Activated T-helper 1 cell treated with anti-CD3 and anti-CD28 coated beads, Interleukin-12 subunit alpha, Interleukin-12 subunit beta, Interleukin-2, Interleukin-4 antibody, amounts not matched to agents 30 ng/mL and 10 ng/mL and 1 ng/mL, durations not matched to agents 14 hours and 24 hours and 36 hours (primary cell): ENCODE data around the gene DMAC2. TPM values are rescaled to one million over a fixed set of nuclear protein-coding genes. Genes with fewer than 3 reads are reported as not detected.
"Not testable (repeated sequence)": the region's sequence is repeated elsewhere in the genome, so short reads cannot be mapped to it uniquely, and the experiment has no call there.

Source experiments
- DNase-seq: peaks from one replicate; pipeline ENCODE4 v3.0.0; 2021; ENCODE audit warnings: low spot score
- H3K27ac Mint-ChIP-seq: one replicate; pipeline ENCODE4 v1.8.0; 2021; ENCODE audit warnings: mild to moderate bottlenecking, mixed read lengths
- H3K27me3 Mint-ChIP-seq: one replicate; pipeline ENCODE4 v1.8.0; 2022; ENCODE audit warnings: mild to moderate bottlenecking, moderate library complexity, mixed read lengths; ENCODE audit not compliant: insufficient read depth
- H3K36me3 Mint-ChIP-seq: one replicate; pipeline ENCODE4 v1.8.0; 2021; ENCODE audit warnings: low read depth, mixed read lengths
- H3K4me1 Mint-ChIP-seq: one replicate; pipeline ENCODE4 v1.8.0; 2021; ENCODE audit warnings: low read depth, mixed read lengths
- H3K4me3 Mint-ChIP-seq: one replicate; pipeline ENCODE4 v1.8.0; 2021; ENCODE audit warnings: mild to moderate bottlenecking, moderate library complexity, mixed read lengths
- H3K9me3 Mint-ChIP-seq: one replicate; pipeline ENCODE4 v1.8.0; 2021; ENCODE audit warnings: mixed read lengths
- intact Hi-C: fragments of 100-400 bp; cut with micrococcal nuclease; formaldehyde crosslinking; loops from one replicate; pipeline ENCODE4 v1.15.1; 2024
- total RNA-seq: library from RNA; stranded (reverse); gene quantifications from 2 replicates; pipeline ENCODE4 v1.2.3, GENCODE V29; 2022

Gene DMAC2
- 56.7 and 57.3 TPM in 2 replicates for total RNA-seq

DNA sequence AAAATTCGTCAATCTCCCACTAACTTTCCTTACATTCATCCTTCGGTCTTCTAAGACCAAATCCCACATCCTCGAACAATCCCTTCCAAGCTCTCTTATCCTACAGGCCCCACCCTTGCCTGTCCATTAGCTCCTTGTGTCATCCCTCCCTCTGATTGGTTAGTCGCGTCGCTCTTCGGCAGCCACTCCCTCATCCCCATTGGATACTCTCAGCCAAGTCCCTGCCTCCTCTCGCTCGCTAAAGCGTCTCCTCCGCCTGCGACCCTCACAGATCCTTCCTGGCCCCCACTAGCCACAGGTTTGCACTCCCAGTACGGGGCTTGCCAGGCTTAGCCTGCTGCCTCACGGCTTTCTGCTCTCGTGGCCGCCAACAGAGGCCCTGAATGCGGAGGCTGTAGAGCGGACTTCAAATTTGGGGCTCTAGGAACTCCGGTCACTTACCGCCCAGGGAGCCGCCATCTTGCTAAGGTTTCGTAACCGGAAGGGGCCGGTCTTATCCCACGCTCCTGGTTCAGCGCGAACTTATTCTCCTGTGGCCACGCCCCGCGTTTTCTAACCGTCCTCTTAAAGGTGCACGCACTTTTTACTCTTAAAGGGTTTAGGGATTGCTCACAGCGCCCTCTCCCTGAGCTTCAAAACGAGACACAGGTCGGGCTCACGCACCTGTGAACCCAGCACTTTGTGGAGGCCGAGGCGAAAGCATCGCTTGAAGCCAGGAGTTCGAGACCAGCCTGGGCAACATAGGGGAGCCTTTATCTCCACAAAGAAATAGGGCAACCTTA is at the start of gene DMAC2:
Gene DMAC2 (minus strand): TSS at position 472 of the 782 bp plus-strand sequence. CDS start 13 bp downstream, at position 459.
- Mint-ChIP-seq H3K4me3 (no peak within 1 kb of the TSS), H3K27me3 (peaks cover 5% of the 10 kb centered on the region), H3K4me1 (peaks cover 5% of the 10 kb centered on the region), H3K27ac (no peak within 1 kb of the TSS), H3K9me3 (no peaks in the 10 kb centered on the region), H3K36me3 (peaks cover 4% of the 10 kb centered on the region)
- DNase-seq: peak; percentile 93
- intact Hi-C loops: loop anchor here (1.0 to 10.0 kb wide), 9 partner anchors 10 to 688 kb away; partner anchors contain the start of genes B9D2, BCKDHA, EXOSC5 and SNRPA

DNA sequence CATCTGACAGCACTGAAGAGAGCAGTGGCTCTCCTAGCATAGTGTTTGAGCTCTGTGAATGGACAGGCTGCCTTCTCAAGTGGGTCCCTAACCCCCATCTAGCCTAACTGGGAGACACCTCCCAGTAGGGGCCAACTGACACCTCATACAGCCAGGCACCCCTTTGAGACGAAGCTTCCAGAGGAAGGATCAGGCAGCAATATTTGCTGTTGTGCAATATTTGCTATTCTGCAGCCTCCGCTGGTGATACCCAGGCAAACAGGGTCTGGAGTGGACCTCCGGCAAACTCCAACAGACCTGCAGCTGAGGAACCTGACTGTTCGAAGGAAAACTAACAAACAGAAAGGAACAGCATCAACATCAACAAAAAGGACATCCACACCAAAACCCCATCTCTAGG is 47.2 kb upstream of the DMAC2 start:
- H3K4me1 Mint-ChIP-seq, DNase-seq, intact Hi-C loops, H3K27ac Mint-ChIP-seq, H3K36me3 Mint-ChIP-seq, H3K4me3 Mint-ChIP-seq, H3K9me3 Mint-ChIP-seq: not testable (repeated sequence)
- peaks cover 23% of the 10 kb centered on the region for H3K27me3 Mint-ChIP-seq

DNA sequence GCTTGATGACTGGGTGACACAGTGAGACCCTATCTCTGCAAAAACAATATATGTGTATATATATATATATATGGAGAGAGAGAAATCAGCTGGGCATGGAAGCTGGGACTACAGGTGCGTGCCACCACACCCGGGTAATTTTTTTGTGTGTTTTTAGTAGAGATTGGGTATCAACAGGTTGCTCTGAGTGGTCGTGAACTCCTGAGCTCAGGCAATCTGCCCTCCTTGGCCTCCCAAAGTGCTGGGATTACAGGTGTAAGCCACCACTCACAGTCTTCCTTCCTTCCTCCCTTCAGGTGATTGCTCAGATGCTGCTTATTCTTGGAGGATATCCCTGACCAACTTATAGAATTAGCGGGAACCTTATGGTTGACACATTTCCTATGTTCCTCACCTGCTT is 45.1 kb upstream of the DMAC2 start:
- DNase-seq: no peak
- peaks cover 28% of the 10 kb centered on the region for H3K27me3 Mint-ChIP-seq
- H3K36me3 Mint-ChIP-seq: peaks cover 2% of the 10 kb centered on the region
- intact Hi-C loops: no loop called here
- H3K4me1 Mint-ChIP-seq: no peaks in the 10 kb centered on the region
- H3K4me3 Mint-ChIP-seq: no peak overlapping the region
- H3K9me3 Mint-ChIP-seq: peaks cover 4% of the 10 kb centered on the region
- H3K27ac Mint-ChIP-seq: no peak overlapping the region

DNA sequence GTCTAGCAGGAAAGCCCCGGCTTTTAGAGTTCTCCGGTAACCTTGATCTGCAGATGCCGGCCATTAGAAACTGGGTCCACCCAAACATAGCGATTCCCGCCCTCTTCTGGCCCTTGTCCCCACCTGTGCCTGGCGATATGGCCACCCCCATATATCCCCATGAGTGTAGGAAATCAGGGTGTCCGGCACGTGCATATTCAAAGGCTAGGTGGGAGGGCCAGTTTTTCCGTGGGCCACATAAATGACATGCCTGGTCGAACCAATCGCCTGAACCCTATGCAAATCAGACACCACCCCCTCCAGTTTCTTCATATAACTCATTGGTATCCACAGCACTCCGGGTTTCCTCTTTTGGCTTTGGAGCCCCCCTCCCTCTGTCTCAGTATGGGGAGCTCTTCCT is 40.6 kb upstream of the DMAC2 start:
- H3K27me3 Mint-ChIP-seq: peaks cover 30% of the 10 kb centered on the region
- intact Hi-C loops: no loop called here
- H3K4me1 Mint-ChIP-seq: no peaks in the 10 kb centered on the region
- no peaks in the 10 kb centered on the region for H3K9me3 Mint-ChIP-seq
- no peak for DNase-seq
- H3K36me3 Mint-ChIP-seq: no peaks in the 10 kb centered on the region
- H3K4me3 Mint-ChIP-seq: no peak overlapping the region
- H3K27ac Mint-ChIP-seq: no peak overlapping the region

DNA sequence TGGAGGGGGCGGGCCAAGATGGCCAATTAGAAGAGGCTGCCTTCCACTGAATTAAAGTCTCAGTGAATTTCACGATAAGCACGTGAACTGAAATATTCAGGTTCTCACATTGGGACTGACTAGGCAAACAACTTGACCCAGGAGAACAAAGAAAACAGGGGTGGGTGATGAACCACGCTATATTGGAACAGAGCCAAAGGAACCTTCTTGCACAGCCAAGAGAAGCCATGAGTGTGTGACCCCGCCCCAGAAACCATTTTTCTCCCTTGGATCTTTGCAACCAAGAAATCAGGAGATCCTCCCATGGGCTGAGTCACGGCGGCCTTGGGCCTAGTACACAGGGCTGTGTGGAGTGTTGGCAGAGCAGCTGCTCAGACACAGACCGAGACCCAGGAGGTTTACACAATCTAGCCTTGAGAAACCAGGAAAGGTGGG is 40.1 kb upstream of the DMAC2 start:
- peaks cover 26% of the 10 kb centered on the region for H3K27me3 Mint-ChIP-seq

DNA sequence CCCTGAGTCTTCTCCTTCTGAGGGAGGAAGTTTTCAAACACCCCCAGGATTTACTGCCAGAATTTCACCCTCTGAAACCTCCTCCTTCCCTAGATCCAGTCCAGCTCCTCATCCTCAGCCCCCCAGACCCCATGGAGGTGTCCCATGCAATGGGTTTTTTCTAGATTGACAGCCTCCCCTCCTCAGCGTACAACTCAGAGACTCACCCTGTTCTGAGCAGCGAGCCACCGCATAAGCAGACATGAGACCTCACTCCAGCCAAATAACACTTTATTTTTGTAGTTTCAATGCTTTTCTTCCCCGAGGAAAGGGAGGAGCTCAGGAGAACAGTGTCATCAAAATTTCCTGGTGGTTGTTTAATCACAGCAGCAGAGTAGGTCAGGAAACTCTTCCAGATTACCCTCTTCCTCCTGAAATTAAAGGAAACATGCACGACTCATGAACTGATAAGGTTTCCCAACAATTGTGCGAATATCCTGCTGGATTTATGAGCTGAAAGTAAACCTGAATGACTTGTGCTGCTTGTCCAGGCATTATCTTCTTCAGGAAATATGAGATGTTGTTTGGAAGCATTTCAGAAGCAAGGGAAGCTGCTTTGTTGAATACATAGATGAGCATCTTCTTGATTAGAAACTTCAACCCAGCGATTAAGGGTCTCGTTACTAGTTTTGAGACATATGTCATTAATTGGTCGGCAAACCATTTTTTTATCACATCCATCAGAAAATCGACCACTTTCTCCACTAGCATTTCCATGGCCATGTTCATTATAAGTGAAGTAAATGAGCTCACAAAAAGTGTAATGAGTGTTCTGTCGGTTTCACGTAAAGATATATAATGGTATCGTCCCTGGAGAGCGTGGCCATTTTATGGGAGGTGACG is 39.4 kb upstream of the DMAC2 start:
- DNase-seq: no peak
- Mint-ChIP-seq H3K4me1 (no peaks in the 10 kb centered on the region), H3K27me3 (peaks cover 26% of the 10 kb centered on the region), H3K4me3 (no peak overlapping the region), H3K9me3 (no peaks in the 10 kb centered on the region), H3K36me3 (no peaks in the 10 kb centered on the region), H3K27ac (no peak overlapping the region)
- intact Hi-C loops: no loop called here

More for the DNA sequence above, 40.1 kb upstream of the DMAC2 start:
- intact Hi-C loops: no loop called here
- Mint-ChIP-seq H3K4me1 (no peaks in the 10 kb centered on the region), H3K27ac (no peak overlapping the region), H3K36me3 (no peaks in the 10 kb centered on the region), H3K9me3 (no peaks in the 10 kb centered on the region), H3K4me3 (no peak overlapping the region)
- DNase-seq: no peak

DNA sequence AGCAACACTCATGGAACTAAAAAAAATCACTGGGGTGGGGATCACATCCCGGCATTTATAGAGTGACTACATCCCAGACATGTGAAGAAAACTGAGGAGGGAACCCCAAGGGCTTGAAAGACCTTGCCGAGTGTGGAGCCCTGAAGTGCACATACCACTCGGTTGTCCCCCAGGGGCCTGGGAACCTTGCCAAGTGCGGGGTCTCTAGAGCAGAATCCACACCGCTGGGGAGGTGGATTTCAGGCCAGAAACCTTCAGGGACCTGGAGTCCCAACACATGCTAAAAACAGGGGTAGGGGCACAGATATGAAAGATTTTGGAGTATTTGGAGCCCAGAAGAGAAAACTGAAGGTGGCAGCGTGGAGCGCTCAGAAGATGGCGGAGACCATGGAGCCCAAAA is 38.5 kb upstream of the DMAC2 start:
- Mint-ChIP-seq H3K9me3 (no peaks in the 10 kb centered on the region), H3K27me3 (peaks cover 26% of the 10 kb centered on the region), H3K4me3 (no peak overlapping the region), H3K27ac (no peak overlapping the region), H3K4me1 (no peaks in the 10 kb centered on the region), H3K36me3 (no peaks in the 10 kb centered on the region)
- no peak for DNase-seq
- intact Hi-C loops: no loop called here

DNA sequence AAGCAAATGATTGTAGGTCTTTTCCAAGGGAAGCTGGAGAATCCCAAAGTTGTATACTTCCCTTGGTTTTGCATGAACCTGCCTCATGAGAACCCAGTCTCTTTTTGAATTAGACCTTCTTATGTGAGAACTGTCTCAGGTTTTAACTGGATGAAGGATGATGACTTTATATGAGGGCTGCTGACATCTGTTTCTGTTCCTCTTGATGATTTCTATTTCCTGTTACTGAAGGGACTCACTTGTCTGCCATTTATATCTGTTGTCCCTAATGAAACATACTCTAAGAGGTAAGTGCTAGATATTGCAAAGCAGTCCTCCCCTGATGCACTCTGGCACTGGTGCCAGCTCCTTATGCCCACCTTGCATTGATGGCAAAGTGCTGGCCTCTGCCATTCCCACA is 36.9 kb upstream of the DMAC2 start:
- Mint-ChIP-seq H3K27ac (no peak overlapping the region), H3K4me1 (no peaks in the 10 kb centered on the region), H3K27me3 (peaks cover 26% of the 10 kb centered on the region), H3K4me3 (no peak overlapping the region), H3K36me3 (no peaks in the 10 kb centered on the region), H3K9me3 (no peaks in the 10 kb centered on the region)
- intact Hi-C loops: no loop called here
- DNase-seq: no peak

DNA sequence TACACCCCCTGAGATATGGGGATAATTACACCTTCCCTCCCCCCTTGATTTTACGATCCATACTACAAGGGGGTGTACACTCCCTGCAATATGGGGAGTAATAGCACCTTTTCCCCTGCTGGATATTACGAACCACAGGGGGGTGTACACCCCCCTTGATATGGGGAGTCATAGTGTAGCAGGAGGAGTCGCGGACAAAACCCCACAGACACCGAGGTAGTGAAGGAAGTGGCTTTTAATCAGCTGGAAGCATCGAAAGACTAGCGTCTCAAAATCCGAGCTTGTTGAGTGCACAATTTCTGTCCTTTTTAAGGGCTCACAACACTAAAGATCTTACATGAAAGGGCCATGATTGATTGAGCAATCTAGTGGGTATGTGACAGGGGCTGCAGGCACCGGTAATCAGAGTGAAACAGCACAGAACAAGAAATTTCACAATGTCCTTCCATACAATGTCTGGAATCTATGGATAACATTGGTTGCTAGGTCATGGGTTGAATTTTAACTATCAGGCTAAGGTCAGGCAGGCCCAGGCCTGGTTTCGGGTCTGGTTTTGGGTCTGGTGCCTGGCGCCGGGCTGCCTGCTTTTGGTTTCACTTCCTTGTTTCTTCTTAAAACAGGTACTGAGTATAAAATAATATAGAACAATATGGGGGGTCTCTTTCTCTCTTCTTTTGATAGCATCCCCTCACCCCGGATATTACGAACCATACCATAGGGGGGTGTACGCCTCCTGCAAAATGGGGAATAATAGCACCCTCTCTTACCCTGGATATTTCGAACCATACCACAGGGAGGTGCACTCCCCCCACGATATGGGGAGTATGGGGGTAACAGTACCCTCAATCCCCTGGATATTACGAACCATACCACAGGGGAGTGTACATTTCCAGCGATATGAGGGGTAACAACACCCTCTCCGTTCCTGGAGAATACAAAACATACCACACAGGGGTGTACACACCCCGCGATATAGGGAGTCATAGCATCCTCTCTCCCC is 23.8 kb upstream of the DMAC2 start:
- DNase-seq, H3K9me3 Mint-ChIP-seq, intact Hi-C loops, H3K36me3 Mint-ChIP-seq: not testable (repeated sequence)
- peaks cover 25% of the 10 kb centered on the region for H3K27me3 Mint-ChIP-seq
- H3K4me1 Mint-ChIP-seq: peaks cover 20% of the 10 kb centered on the region
- H3K4me3 Mint-ChIP-seq: peak overlapping the region; percentile 32
- peak overlapping the region; percentile 37 for H3K27ac Mint-ChIP-seq

DNA sequence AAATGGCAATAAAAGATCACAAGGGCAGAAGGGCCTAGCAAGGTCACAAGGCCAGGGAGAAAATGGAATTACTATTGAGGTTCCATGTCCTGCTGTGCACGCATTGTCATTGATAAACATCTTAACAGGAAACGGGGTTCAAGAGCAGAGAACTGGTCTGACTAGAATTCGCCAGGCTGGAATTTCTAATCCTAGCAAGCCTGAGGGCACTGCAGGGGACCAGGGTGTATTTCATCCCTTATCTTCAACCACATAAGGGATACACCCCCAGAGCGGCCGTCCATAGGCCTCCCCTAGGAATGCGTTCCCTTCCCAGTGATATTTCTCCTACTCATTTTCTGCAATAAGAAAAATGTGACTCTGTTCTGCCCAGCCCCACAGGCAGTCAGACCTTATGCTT is 22.8 kb upstream of the DMAC2 start:
- no peaks in the 10 kb centered on the region for H3K36me3 Mint-ChIP-seq
- peaks cover 30% of the 10 kb centered on the region for H3K4me1 Mint-ChIP-seq
- H3K9me3 Mint-ChIP-seq: no peaks in the 10 kb centered on the region
- H3K27me3 Mint-ChIP-seq: peaks cover 20% of the 10 kb centered on the region
- H3K27ac Mint-ChIP-seq: no peak overlapping the region
- intact Hi-C loops: no loop called here
- DNase-seq: no peak
- H3K4me3 Mint-ChIP-seq: no peak overlapping the region

DNA sequence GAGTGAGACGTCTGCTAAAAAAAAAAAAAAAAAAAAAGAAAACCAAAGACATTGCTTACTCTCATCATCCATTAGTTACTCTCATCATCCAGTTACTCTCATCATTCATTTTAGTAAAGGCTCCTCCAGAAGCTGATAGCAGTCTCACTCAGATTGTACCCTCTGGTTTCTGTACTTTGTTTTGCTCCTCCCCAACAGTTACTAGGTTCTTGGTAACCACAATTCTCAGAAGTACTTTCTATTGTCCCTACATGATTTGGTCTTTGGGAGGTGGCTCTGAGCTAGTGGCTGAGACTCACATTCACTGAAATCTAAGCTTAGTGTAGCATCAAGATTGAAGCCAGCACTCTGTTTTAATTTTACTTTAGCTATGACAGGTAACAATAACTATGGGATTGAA is 17.5 kb upstream of the DMAC2 start:
- peaks cover 42% of the 10 kb centered on the region for H3K4me1 Mint-ChIP-seq
- H3K36me3 Mint-ChIP-seq: no peaks in the 10 kb centered on the region
- H3K27me3 Mint-ChIP-seq: peaks cover 9% of the 10 kb centered on the region
- no peak for DNase-seq
- H3K4me3 Mint-ChIP-seq: peak overlapping the region; percentile 7
- H3K9me3 Mint-ChIP-seq: no peaks in the 10 kb centered on the region
- peak overlapping the region; percentile 32 for H3K27ac Mint-ChIP-seq
- intact Hi-C loops: loop anchor here (5.0 kb wide), 1 partner anchor 65 kb away; no protein-coding TSS in a partner anchor

DNA sequence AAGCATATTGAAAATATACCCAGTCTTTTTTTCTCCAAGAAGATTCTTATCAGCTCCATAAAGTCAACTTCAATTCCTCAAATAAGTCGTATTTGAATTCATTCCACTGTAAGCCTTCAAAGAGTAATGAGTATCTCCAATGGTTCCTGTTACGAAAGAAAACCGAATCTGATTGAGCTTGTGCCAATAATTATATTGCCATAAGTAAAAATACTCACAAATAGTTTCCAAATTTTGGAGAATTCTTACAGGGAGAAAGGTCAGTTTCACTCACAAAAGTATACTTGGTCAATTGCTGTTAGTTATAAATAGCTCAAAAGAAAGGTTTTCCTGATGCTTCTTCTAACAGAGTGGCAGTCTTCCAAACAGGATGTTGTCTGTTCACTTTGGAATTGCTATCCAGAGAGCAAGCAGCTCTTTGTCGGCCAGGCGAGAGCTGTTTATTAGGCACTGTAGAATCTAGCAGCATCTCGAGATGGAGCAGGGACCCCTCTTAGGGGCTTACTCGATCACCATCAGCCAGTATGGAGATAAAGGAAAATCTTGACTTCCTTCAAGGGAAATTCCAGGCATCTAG is 16.7 kb upstream of the DMAC2 start:
- H3K36me3 Mint-ChIP-seq: no peaks in the 10 kb centered on the region
- intact Hi-C loops: loop anchor here (5.0 kb wide), 1 partner anchor 66 kb away; no protein-coding TSS in a partner anchor
- H3K4me1 Mint-ChIP-seq: peaks cover 42% of the 10 kb centered on the region
- peak overlapping the region; percentile 18 for H3K27ac Mint-ChIP-seq
- no peaks in the 10 kb centered on the region for H3K9me3 Mint-ChIP-seq
- DNase-seq: no peak
- peaks cover 11% of the 10 kb centered on the region for H3K27me3 Mint-ChIP-seq
- H3K4me3 Mint-ChIP-seq: peak overlapping the region; percentile 30
